Erythroblast (primary cell): ENCODE data around the gene LRFN2.

Source experiments
- GATA1 ChIP-seq: IDR thresholded peaks from 2 replicates; pipeline ENCODE4 v1.6.1; 2011; ENCODE audit warnings: low read depth, mild to moderate bottlenecking, control low read depth, low read length, moderate library complexity
- POLR2A ChIP-seq: IDR thresholded peaks from 2 replicates; pipeline ENCODE4 v1.6.1; 2011; ENCODE audit warnings: mild to moderate bottlenecking, low read length

- TF ChIP-seq POLR2A = no peak
- TF ChIP-seq GATA1 = no peak
Observed at GRCh38 chr6:40523505-40524172, 63.5 kb downstream of the LRFN2 start.
